GM12892 (cell line): Measurements from ENCODE around the gene IFITM10.

Experiments used
- DNase-seq: peaks from one replicate; pipeline ENCODE4 v3.0.0; 2011; ENCODE audit not compliant: insufficient read length
- FAIRE-seq: peaks from 2 replicates; lab custom pipeline; 2011; peaks lifted over from hg19 to GRCh38; lab: Jason Lieb, UNC
- POLR2A ChIP-seq: IDR thresholded peaks from 2 replicates; pipeline ENCODE4 v1.6.1; 2011; ENCODE audit warnings: low read depth, low read length, control low read depth
- POLR2AphosphoS5 ChIP-seq: IDR thresholded peaks from 2 replicates; pipeline ENCODE4 v1.6.1; 2011; ENCODE audit warnings: low read depth, low read length, control low read depth
- TAF1 ChIP-seq: IDR thresholded peaks from 2 replicates; pipeline ENCODE4 v1.6.1; 2011; ENCODE audit warnings: low read depth, mild to moderate bottlenecking, control low read depth, low read length, borderline replicate concordance

Gene IFITM10

DNA sequence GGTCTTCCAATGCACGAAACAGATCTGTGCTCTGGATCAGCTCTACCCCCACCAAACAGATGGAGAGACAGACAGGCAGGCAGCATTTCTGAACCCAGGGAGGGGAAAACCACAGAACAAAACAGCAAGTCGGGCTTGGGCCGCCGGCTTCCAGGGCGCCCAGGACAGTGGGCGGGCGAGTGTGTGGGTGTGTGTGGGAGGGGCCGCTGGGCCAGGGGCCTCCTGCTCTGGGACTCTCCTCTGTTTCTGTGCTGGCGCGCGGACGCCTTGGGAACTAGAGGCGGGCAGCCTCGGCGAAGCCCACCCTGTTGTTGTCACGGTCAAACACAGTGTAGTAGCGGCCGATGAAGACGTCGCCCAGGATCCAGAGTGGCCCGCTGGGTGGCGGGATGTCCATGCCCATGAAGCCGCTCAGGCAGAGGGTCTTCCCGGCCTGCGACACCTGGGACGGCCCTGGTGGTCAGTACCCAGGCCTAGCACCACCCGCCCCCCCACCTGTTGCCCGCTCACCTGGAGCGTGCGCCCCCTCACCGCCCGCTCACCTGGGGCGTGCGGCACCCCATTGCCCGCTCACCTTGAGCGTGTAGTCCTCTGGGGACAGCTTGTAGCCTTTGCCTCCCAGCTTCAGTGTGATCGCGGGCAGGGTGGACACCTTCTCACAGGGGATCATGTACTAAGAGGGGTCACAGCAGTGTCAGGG, 3.0 kb upstream of the IFITM10 start:
- no peak for TF ChIP-seq TAF1
- no peak for TF ChIP-seq POLR2A
- TF ChIP-seq POLR2AphosphoS5: no peak
- DNase-seq (no peak), FAIRE-seq (no peak)

DNA sequence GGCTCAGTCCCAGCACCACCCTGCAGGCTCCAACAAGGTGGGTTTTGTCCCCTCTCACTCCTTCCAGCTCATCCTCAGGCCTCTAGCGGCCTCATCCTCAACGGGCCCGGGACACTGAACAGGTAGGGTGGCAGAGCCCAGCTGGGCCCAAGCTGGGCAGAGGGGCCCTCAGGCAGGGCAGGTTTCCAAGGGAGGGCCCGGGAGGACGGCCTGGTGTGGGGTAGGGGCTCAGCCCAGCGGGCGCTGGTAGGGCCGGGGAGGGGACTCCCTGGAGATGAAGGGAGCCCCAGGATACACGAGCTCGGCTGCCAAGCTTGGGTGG, 2.5 kb upstream of the IFITM10 start:
- TF ChIP-seq TAF1: no peak
- TF ChIP-seq POLR2AphosphoS5: no peak
- no peak for TF ChIP-seq POLR2A
- no peak for FAIRE-seq
- DNase-seq: no peak

DNA sequence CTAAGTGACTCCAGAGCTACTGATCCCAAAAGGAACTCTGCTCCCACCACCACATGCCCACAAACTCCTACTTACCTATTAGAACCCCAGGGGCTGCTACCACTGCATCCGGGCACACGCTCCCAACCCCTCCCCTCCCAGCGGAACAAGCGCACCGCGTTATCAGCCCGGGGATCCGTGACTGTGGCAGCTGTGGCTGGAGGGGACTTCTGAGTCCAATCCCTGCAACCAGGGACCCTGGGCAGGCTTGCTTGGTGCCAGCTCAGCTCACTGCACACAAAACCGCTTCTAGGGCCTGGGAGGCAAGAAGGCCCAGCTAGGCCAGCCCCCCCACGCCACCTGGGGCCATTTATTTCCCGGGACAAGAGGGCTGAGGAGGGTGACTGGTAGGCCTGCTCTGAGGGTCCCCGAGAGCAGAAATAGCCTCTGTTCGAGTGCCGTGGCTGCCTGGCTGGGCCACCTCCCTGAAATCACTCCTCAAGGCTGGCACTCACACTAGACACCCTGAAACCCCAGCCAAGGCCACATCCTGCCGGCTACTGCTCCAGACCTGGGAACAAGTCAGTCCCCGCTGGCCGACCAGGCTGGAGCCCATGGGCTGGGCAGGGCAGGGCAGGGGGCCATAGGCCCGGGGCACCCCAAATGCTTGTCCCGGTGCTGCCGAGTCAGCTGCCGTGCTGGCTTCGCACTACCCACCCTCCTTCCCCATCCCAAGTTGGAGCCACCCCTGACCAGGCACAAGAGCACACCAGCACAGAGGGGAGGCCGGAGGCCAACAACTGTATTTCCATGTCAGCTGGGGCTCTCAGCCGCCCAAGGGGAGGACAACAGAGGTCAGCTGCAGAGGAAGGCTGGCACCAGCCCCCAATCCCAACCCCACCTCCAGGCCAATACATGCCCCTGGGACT, 1.9 kb upstream of the IFITM10 start:
- TF ChIP-seq POLR2A (no peak), POLR2AphosphoS5 (no peak)

GRCh38 chr11:1751531-1751921, 1.1 kb upstream of the IFITM10 start:
- DNase-seq (peak; percentile 23), FAIRE-seq (no peak)
- TF ChIP-seq POLR2A (no peak), POLR2AphosphoS5 (no peak), TAF1 (no peak)

More for the DNA sequence above, 1.9 kb upstream of the IFITM10 start:
- no peak for FAIRE-seq
- no peak for DNase-seq

DNA sequence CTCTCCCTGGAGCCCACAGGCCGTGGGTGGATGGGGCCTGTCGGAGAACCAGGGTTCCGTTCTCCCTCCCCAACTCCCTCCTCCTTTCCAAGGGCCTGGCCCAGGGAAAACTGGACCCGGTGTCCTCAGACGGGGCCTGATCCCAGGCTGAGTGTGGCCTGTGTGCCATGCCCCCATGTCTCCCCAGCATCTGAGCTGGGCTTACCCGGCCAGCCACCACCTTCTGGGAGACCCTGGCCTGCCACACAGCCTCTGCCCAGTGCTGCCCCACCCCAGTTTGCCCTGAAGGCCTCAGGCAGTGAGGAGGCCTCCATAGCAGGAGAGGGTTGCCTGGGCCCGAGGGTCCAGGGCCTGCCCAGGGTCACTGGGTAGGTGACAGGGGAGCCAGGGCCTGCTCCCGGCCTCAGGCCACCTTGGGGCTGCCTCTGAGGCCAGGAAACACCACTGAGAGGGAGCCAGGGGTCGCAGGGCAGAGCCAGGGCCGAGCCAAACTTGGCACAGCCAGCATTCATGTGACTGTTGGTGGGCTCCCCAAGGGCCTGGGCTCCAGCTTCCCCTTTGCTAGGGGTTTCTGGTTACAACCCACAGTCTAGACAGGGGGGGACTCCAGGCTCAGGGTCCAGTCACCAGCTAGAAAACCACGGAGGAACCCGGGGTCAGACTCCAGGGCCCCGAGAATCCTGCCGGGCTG, 590 bp upstream of the IFITM10 start:
- DNase-seq (peak; percentile 32), FAIRE-seq (no peak)
- TF ChIP-seq POLR2AphosphoS5 (no peak), POLR2A (no peak), TAF1 (no peak)

- FAIRE-seq (no peak), DNase-seq (peak; percentile 25)
- TF ChIP-seq TAF1 (no peak), POLR2A (0 out of 2 replicates have a peak, but pooled peaks have one; percentile 15)
Measured at GRCh38 chr11:1749395-1750351, 722 bp downstream of the IFITM10 start.

DNA sequence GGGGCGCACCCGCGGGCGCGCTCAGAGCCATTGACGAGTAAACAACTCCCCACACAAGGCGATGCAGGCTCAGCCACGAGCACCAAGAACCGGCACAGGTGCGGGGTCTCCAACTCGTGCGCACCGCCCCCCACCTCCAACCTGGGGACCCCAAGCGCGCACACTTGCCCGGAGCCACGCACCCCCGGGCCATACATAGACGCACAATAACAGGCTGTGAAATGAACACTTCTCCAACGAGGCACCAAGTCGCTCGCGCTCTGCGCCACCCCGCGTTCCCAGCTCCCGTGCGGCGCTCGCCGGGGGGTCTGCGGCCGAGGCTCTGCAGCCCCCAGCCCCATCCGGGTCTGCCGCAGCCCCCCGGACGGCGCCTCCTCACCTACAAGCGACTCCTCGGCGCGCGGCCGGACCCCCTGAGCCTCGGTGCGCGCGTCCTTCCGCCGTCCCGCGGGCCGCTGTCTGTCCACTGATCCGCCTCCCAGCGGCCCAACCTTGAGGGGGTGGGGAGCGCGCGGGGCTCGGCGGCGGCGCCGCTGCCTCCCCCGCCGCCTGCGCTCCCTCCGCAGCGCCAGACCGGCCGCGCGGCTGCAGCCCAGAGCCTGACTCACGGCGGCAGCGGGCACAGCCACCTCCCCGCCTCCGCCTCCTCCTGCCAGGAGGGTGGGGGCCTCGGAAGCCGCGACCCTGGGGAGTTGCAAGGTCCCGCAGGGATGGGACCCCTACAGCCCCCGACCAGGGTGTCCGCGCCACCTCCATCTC, 1.6 kb downstream of the IFITM10 start:
- DNase-seq: peak; percentile 22
- no peak for FAIRE-seq

GRCh38 chr11:1747753-1748635, 2.4 kb downstream of the IFITM10 start:
- TF ChIP-seq POLR2AphosphoS5: no peak
- TF ChIP-seq TAF1: no peak
- no peak for TF ChIP-seq POLR2A
- FAIRE-seq: no peak
- peak; percentile 23 for DNase-seq

More for the DNA sequence above, 1.6 kb downstream of the IFITM10 start:
- TF ChIP-seq TAF1 (no peak), POLR2AphosphoS5 (no peak), POLR2A (no peak)
